ENCODE results near the gene LCP2.

DNA sequence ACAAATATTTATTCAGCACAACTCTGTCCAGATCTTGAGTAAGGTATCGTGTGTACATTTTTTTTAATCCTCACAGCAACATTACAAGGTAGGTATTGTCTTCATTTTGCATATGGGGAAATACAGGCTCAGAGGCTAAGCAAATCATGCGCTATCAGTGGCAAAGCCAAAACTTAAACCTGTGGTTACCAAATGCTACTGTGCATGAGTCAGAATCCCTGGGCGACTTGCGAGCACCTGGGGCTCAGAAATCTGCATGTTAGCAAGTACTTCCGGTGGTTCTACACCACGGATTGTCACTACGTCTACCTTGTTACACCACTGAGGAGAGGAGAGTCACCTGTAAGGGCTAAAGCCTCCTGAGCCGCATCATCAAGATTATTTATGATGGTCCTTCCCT lies 43.5 kb downstream of the LCP2 start:
- TF ChIP-seq EZH2 (IDR thresholded peaks at IDR 0.05; ENCODE audit: insufficient read depth, low read length) (no peak), CTCF (IDR thresholded peaks at IDR 0.05; ENCODE audit: insufficient read depth, low read depth, low read length) (no peak)
